GM19463 (cell line): ENCODE measurements around the gene PTP4A2.

Experiments used
- ATAC-seq: cut with Tn5 transposase; IDR thresholded peaks from one replicate; pipeline ENCODE4 v1.9.1; 2021; ENCODE audit warnings: mild to moderate bottlenecking, moderate library complexity; ENCODE audit not compliant: unreplicated experiment

The PTP4A2 gene

DNA sequence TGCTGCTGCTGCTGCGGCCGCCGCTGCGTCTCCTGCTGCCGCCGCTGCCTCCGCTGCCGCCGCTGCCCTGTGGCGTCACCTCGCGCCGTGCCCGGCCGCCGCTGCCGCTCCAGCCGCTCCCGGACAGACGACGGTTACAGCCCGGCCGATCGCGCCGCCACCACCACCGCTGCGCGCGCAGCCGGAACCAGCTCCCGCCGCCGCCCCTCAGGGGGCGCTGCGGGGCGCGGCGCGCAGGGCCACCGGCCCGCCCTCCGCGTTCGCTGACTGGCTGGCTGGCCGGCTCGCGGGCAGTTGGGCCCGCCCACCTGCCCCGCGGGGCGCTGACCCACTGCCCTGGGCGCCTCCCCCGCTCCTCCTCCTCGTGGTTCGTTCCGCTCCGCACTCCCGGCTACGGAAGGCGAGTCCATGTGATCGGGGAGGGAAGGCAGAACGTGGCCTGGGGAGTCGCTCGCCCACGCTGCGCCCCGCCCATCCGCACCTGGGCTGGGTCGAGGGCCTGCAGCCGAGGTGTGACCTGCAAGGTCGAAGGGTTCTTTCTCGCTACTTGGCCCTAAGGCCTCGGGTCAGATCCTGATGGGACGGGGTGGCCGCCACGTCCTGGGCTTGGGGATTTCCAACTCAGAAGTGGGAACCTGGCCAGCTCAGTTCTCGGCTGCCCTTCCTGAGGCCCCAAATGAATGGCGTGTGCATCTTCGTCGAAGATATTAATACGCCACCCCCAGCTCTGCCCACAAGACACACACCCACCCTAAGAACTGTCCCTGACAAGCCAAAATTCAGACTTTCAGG is at the start of gene PTP4A2:
TSS of gene PTP4A2 (minus strand) at position 185 of the 792 bp plus-strand sequence. CDS start 19,303 bp downstream, outside the sequence.
- peak; percentile 79 for ATAC-seq

DNA sequence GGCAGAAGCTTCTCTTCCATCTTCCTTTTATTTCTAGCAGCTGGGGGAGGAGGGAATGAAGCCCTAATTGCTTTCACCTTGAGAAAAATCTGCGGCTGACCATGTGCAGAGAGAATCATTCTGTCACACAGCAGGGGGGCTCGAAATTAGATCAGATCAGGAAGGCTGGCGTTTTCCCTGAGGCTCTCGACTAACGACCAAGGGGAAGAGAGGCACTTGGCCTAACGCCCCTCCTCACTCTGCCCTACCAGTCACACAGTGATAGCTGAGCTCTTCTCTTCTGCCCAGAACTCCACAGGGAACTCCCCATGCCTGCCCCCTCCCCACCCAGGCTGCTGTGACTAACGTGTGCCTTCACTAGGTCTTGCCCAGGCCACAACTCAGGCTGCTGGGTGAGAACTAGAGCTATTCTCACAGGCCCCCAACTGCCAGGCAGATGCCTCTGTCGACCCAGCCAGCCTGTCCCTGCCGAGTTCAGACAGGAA is 49.0 kb upstream of the PTP4A2 start:
- no peak for ATAC-seq

DNA sequence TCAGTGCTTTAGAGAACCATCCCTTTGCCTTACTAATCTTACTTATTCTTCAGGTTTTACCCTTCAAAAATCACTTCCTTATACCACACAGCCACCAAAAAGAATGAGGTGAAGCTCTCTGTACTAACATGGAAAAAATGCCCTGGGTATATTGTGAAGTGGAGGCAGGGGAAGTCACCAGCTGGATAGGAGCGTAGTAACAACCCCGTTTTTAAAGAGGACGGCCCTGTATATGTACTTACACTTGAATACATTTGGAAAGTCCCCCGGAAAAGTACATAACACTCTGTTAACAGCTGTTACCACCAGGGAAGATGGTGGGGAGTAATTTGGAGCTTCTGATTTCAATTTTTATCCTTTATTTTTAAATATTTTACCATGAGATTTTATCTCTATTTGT is 47.3 kb upstream of the PTP4A2 start:
- no peak for ATAC-seq

DNA sequence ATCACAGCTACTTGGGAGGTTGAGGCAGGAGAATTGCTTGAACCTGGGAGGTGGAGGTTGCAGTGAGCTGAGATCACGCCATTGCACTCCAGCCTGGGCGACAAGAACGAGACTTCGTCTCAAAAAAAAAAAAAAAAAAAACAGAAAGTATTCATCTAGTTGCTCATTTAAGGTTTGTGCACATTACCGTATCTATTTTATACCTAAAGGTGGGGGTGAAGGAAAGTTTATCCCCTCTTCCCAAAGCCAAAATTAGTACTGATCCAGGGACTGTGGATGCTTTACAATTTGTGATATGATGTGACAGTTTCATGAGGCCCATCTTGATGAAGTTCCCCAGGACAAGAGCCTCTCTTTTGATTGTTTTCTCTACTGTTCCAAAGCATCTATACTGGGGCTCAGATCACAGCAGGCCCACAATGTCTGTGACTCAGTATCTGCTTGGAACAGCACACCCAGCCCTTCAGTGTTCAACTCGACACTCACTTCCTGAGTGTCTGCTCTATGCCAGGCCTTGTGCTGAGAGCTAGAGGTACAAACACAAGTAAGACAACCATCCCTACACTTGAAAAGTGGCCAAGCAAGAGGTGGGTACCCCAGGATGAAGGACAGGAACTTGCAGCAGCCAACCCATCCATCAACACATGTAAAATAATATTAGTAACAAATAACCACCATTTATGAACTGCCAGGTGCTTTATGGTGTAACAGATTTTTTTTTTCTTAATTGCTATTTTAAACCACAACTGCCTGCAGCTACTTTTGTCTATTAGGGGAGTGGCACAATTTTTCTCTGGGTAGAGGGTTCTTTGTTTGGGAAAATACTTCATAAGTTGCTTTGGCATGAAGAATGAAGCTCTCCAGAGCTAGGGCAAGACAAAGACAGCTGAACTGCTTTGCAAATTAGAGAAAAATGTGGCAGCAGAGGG is 46.5 kb upstream of the PTP4A2 start:
- ATAC-seq: no peak

DNA sequence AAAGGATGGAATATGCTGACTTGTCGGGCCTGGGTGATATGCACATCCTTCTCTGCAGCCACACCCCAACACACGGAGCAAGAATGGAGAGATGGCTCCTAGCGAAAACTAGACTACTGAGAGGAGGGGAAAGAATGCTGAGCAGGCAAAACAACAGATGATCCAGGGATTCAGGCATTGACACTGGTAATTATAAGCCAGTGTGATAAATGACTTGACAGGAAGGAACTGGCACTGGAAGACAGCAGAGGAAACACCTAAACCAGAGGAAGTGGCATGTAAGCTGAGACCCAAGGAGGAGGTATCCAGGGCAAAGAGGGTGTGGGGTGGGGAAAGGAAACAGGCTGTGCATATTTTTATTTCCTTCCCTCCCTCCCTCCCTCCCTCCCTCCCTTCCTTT is 43.8 kb upstream of the PTP4A2 start:
- no peak for ATAC-seq

DNA sequence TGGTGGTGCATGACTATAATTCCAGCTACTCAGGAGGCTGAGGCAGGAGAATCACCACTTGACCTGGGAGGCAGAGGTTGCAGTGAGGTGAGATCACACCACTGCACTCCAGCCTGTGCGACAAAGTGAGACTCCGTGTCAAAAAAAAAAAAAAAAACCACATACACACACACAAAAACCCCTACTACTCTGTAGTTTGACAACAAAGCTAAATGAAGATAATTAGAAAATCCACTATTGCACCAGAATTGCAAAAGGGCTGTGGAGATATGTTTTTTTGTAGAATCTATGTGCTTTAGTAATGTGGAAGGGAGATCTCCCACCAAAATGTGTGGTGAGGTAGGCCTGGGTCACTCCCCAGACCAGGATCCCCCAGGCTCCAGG is 43.3 kb upstream of the PTP4A2 start:
- ATAC-seq: no peak

DNA sequence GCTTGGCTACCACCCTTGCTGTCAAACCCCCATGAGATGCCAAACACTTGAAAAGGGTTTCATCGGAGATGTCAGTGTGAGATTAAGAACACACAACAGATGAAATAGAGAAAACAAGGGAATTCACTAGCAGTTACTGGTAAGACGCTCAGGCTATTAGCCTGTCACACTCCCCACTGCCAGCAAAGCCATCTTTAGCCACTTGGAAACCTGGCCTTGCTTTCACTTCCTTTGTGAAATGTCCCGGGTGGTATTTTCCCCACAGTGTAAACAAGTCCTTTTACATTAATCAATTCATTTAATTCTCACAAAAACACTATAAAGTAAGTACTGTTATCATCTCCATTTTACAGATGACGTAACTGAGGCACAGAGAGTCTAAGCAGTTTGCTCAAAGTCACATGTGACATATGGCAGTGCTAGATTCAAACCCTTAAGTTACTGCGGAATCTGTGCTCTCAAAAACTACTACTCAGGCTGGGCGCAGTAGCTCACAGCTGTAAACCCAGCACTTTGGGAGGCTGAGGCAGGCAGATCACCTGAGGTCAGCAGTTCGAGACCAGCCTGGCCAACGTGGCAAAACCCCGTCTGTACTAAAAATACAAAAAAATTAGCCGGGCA is 42.8 kb upstream of the PTP4A2 start:
- no peak for ATAC-seq

DNA sequence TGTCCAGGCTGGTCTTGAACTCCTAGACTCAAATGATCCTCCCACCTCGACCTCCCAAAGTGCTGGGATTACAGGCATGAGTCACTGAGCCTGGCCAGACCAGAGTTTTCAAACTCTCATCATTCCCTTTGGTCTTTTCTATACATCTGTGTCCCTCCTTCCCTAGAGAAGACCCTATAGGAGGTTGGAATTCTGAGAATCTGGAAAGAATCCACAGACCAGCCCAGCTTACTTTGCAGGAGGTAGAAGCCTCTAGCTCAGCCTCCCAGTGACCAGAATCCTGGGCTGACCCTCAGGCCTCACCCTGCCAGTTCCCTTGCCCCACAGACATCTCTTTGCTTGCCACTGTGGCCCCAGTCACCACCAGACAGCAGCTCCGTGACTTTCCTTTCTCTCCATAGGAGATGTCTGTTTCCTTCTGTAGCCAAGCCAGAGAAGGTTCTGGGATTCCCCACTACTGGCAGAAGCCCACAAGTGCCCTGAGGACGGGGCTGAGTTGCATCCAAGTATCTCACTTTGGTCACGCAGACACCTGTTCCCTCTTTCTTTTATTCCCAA is 40.8 kb upstream of the PTP4A2 start:
- no peak for ATAC-seq

DNA sequence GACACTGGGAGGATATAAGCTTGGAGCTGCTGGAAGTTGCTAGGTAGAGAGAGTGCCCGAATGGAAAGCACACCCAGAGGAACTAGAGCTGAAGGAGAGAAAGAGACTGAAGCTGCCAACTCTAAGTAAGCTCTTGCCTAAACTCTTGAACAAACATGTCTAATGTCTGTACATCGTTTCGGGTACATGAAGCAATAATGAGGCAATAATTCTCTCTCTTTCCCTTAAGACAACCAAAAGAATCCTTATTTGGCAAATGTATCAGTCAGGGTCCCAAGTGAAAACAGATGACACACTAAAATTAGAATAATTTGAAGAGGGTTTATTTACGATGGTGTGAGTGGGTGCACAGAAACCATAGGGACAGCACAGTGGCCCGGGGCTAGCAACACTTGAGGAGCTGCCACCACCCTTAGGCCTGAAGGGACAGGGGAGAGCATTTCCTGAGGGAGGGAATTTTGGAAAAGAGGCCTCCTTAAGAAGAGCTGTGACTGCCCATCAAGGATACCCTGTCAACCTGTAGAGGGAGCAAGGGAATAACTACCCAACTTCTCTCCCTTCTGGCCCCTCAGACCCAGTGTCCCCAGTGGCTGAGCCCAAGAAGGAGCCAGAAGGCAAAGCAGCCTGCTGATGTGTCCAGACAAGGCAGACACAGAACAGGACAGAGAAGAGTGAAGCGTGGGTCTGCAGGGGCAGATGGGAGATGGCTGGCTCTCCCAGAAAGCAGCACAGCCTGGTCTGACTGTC is 39.4 kb upstream of the PTP4A2 start:
- ATAC-seq: no peak

DNA sequence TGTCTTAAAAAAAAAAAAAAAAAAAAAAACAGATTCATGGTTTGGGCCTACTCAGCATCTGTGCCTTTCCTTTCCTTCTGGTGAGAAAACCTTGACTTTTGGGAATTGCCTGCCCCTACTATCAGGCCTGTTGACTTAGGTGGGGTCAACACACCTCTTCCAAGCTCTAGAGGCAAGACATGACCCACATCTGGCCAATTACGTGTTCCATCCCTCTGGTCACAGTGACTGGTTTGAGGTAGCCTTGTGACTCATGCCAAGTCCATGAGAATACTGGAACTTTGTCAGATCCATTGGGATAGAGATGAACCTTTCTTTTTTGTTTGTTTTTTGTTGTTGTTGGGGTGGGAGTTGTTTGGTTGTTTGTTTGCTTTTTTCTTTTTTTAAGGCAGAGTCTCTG is 38.2 kb upstream of the PTP4A2 start:
- no peak for ATAC-seq

DNA sequence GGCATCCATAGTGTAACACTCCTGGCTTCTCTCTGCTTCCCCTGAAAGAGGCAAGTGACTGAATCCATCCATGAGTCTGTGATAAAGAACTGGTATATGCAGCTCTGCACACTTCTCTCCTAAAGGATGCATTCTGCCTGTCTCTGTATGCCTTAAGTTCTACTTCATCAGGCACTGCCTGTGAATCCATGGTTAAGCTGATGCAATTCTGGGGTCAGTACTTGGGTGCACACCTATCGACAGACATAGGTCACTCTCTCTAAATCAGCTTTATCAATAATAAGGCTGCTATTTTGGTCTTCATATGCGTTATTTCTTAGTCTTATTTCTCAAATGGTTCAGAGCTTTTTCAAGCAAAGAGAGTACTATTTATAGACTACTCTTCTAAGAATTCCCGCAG is 32.7 kb upstream of the PTP4A2 start:
- no peak for ATAC-seq

DNA sequence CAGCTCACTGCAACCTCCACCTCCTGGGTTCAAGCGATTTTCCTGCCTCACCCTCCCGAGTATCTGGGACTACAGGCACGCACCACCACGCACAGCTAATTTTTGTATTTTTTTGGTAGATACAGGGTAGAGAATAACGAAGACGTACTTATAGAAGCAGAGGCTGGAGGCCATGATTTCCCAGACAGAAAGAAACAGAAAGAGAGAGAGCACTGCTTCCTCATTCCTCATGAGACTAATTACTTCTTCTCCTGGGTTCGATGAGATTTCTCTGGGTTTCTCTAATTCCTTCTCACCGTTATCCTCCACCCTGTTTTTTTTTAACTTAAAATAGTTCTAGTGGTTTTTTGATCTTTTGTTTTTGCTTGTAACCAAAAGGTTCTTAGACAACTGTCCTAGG is 23.4 kb upstream of the PTP4A2 start:
- no peak for ATAC-seq

DNA sequence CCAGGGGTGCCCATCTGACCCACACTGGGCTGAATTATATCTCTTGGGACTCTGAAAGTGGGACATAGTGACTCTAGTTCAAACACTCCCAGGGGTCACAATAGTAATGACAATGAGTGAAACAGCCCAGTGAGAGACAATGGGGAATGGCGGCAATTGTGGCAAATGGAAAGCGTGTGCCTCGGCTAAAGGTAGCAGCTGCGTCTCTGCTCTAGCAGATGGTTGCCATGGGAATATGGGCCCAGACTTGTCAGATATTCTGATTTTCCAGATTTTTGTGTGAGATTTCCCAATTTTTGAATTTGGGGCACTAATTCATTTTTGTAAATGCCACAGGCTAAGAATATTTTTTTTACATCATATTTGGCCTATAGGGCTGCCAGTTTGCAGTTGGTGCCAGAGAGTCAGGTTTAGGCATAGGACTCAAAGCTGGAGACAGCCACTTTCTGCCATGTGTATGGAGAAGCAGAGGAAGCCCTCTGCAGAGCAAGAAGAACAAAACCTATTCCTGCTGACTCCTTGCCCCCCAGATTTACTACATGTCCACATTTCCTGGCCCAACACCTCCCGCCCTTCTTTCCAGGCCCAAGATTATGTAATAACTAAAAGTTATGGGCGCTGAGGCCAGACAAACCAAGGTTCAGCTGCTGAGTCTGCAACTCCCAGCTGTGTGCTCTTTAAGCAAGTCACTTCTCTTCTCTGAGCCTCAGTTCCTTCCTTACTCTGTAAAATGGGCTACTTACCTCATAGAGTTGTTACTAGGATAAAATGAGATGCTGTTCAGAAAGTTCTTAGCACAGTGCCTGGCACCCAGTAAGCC is 21.6 kb upstream of the PTP4A2 start:
- no peak for ATAC-seq

DNA sequence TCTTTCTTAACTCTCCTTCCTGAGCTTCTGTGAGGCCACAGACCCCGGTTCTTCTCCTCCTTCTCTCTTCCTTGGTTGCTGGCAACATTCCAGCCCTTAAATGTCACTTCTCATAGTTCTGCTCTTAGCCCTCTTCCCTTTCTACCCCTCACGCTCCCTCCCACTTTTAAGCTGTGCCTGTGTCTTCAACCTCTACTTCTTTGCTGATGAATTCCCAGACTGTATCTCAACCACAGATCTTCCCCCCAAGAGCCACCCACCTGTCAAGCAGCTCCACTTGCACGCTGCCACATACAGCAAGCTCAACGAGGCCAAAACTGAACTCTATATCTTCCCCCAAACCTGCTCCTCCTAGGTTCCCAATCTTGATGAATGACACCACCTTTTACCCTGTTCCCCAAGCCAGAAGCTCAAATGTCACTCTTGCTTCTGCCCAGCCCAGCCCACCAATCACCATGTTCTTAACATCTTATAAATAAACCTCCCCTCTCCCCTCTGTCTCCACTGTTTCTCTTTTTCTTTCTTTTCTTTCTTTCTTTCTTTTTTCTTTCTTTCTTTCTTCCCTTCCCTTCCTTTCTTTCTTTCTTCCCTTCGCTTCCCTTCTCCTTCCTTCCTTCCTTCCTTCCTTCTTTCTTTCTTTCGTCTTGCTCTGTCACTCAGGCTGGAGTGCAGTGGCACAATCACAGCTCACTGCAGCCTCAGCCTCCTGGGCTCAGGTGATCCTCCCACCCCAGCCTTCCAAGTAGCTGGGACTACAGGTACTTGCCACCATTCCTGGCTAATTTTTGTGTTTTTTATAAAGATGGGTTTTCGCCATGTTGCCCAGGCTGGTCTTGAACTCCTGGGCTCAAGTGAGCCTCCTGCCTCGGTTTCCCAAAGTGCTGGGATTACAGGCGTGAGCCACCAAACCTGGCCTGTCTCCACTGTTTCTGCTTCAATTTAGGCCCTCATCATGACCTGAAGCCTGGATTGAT is 19.8 kb upstream of the PTP4A2 start:
- no peak for ATAC-seq

DNA sequence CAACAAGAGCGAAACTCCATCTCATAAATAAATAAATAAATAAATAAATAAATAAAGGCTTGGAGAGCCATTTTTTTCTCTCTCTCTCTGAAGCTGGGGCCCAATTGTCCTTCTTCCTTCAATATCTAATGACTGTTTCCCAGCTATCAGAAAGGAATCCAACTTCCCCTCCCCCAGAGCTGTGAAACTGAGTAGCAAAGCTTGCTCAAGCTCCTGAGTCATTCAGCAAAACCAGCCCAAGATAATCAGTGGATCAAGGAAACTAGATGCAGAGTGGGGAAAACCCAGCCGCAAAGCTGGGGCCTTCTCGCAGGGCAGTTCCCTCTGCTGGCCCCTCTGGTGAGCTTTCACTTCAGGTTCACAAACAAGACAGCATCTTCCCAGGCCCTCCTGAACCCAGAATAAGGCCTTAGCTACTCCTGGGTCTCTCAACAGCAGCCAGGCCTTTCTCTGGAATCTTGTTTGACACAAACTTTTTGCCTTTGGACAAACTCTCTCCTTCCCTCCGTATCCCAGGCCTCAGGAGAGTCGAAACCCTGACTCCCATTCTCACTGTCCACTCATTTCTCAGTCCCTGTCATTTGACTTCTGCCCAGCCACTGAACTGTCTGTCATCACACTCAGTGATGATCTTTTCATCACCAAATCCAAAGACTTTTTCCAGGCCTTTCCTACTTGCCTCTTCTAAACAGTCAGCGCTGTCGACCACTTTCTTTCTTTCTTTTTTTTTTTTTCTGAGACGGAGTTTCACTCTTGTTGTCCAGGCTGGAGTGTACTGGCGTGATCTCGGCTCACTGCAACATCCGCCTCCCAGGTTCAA is 18.0 kb upstream of the PTP4A2 start:
- ATAC-seq: peak; percentile 77

DNA sequence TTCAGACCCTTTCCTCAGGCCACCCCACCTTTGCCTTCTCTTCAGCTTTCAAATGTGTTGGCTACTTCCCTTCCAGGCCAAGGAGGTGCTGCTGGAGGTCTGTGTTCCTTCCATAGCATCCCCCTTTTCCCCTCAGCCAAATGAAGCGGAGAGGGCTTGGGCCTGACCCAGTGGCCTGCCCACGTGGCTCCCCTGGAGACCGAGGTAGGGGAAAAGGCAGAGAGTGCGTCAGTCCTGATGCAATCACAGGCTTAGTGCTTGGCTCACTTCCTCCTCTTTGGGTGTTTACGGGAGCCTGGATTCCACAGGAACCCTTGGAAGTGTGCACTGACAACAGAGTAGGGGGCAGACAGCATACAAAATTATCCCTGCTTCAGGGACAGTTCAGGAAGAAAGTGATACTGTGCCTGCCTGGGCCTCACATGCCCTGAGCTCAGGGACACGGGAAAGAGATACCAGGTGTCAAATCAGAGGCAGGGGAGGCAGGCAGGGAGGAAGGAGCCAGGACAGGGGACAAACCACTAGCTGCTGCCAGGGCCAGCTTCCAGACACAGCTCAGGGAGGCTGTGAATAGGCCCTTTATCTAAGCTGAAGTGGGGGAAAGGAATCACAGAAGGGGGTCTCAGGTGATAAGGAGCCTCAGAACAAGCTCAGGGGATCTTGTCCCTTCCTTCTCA is 16.6 kb upstream of the PTP4A2 start:
- ATAC-seq: no peak

DNA sequence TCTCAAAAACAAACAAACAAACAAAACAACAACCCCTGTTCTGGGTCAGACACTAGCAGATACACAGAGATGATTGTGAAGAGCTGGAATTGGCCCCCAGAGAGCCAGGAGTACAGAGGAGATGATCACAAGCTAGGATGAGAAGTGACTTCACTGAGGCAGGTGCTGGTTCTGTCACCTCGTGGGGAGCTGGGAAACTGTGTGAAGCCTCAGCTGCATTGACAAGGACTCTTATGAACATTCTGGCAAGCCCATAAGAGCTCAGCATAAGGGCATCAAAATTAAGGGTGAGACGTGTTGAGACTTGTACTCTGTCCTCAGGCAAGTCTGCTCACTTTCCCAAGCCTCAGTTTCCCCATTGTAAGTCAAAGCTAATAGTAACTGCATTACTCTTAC is 14.7 kb upstream of the PTP4A2 start:
- ATAC-seq: no peak
